ENCODE measurements around the gene TTC13. TPM values are rescaled to one million over a fixed set of nuclear protein-coding genes. Genes with fewer than 3 reads are reported as not detected.

The TTC13 gene
- total RNA-seq, 3 donors from 2014 or later, result 20.5 to 26.6 (median 22.0) TPM

DNA sequence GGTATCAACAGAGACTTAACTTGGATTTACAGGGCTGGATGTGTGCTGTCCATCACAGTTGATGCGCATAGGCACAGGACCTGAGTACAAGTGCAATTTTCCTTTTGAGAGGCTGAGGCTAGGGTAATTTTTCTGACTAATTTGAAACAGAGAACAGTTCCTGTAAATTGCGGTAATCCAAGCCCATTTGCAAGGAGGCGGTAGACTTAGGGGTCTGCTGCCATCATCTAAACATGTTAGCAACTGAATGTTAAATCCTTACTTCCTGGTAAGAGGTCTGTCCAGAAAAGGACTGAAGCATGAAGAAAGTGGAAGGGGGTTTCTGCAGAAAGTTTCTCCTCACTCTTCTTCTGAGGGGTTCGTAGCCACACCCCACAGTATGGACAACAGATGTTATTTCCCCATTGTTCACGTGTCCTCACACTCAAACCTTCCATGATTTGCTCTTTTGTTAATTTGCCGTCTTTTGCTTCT lies 86.6 kb downstream of the TTC13 start:
- DNase-seq (ENCODE audit: low spot score in 2 of 2), result no peak
- no peak overlapping the region for H3K4me3 ChIP-seq
- H3K9me3 ChIP-seq, result no peaks in the 10 kb centered on the region
- TF ChIP-seq POLR2AphosphoS5 (IDR thresholded peaks at IDR 0.05) (no peak), POLR2A (IDR thresholded peaks at IDR 0.05) (no peak)
- TF ChIP-seq, protein P1, sequence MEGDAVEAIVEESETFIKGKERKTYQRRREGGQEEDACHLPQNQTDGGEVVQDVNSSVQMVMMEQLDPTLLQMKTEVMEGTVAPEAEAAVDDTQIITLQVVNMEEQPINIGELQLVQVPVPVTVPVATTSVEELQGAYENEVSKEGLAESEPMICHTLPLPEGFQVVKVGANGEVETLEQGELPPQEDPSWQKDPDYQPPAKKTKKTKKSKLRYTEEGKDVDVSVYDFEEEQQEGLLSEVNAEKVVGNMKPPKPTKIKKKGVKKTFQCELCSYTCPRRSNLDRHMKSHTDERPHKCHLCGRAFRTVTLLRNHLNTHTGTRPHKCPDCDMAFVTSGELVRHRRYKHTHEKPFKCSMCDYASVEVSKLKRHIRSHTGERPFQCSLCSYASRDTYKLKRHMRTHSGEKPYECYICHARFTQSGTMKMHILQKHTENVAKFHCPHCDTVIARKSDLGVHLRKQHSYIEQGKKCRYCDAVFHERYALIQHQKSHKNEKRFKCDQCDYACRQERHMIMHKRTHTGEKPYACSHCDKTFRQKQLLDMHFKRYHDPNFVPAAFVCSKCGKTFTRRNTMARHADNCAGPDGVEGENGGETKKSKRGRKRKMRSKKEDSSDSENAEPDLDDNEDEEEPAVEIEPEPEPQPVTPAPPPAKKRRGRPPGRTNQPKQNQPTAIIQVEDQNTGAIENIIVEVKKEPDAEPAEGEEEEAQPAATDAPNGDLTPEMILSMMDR (IDR thresholded peaks at IDR 0.05), result no peak
- H3K36me3 ChIP-seq, result no peaks in the 10 kb centered on the region
- H3K27ac ChIP-seq, result no peak overlapping the region
- H3K4me1 ChIP-seq, result no peaks in the 10 kb centered on the region
- intact Hi-C loops (cut with DNase I; ENCODE audit: low total_unique reads), result no loop called here
- H3K27me3 ChIP-seq, result no peaks in the 10 kb centered on the region

DNA sequence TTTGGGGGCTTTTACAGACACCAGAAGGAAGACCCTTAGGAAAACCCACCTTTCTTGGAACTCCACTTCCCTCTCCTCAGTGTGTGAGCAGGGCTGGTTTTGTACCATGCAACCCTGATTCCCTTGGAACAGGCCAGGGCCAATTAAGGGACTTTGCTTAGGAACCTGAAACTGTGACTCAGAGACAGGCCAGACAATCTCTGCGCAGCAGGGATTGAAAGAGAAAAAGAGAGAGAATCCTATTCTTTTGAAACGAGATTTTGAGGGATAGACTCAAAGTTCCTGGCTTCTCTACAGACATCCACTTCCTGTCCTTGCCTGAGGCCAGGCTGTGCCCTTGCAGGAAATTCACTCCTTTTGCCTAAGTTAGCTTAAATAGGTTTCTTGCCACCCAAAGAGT lies 87.2 kb downstream of the TTC13 start:
- intact Hi-C loops (cut with DNase I; ENCODE audit: low total_unique reads), result no loop called here
- Histone ChIP-seq H3K27ac (no peak overlapping the region), H3K36me3 (no peaks in the 10 kb centered on the region), H3K9me3 (no peaks in the 10 kb centered on the region), H3K4me1 (no peaks in the 10 kb centered on the region), H3K27me3 (no peaks in the 10 kb centered on the region), H3K4me3 (no peak overlapping the region)
- DNase-seq (ENCODE audit: low spot score in 2 of 2), result no peak
- TF ChIP-seq, protein P1 (IDR thresholded peaks at IDR 0.05), result no peak
- no peak for TF ChIP-seq POLR2AphosphoS5 (IDR thresholded peaks at IDR 0.05)
- TF ChIP-seq POLR2A (IDR thresholded peaks at IDR 0.05), result no peak

DNA sequence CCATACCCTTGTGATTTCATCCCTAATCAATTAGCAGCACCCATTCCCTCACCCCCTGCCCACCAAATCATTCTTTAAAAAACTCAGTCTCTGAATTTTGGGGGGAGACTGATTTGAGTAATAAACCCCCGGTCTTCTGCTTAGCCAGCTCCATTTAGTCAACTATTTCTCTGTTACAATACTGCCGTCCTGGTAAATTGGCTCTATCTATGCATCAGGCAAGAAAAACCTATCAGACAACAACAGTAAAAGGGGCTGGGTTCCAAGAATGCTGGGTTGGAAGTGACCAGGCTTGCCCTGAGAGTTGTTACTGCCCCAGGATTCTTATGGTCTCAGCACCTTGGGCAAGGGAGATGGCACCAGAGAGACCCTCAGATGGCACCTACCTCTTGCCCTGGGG lies 94.0 kb downstream of the TTC13 start:
- no peak for DNase-seq (ENCODE audit: low spot score in 2 of 2)
- TF ChIP-seq POLR2A (IDR thresholded peaks at IDR 0.05), result no peak
- no peak for TF ChIP-seq POLR2AphosphoS5 (IDR thresholded peaks at IDR 0.05)
- TF ChIP-seq, protein P1 (IDR thresholded peaks at IDR 0.05), result no peak
- peaks cover 0 to 5% of the 10 kb centered on the region in 2 donors for H3K27me3 ChIP-seq
- peaks cover 0 to 8% of the 10 kb centered on the region in 2 donors for H3K9me3 ChIP-seq
- H3K4me3 ChIP-seq, result no peak overlapping the region
- H3K4me1 ChIP-seq, result no peaks in the 10 kb centered on the region
- no peaks in the 10 kb centered on the region for H3K36me3 ChIP-seq
- intact Hi-C loops (cut with DNase I; ENCODE audit: low total_unique reads), result no loop called here
- H3K27ac ChIP-seq, result no peak overlapping the region

DNA sequence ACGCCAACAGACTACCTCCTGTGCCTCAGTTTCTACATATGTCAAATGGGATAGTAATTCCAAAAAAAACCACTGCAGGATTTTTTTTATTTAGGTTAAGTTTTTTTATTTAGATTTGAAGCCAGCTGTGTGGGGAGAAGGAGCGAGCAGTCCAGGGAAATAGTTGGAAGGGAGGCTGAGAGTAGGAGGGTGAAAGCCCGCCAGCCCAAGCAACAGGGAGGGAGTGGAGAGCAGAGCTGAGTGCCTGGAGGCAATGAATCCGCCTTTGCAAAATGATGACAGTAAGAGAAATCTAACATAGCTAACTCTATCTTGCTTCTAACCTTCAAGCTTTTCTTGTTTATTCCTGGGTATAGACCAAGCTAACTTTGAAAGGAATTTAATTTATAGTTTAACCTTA lies 94.7 kb downstream of the TTC13 start:
- intact Hi-C loops (cut with DNase I; ENCODE audit: low total_unique reads), result no loop called here
- peaks cover 0 to 8% of the 10 kb centered on the region in 2 donors for H3K9me3 ChIP-seq
- H3K27me3 ChIP-seq, result peaks cover 0 to 5% of the 10 kb centered on the region in 2 donors
- no peak for DNase-seq (ENCODE audit: low spot score in 2 of 2)
- H3K27ac ChIP-seq, result no peak overlapping the region
- H3K4me1 ChIP-seq, result no peaks in the 10 kb centered on the region
- no peaks in the 10 kb centered on the region for H3K36me3 ChIP-seq
- H3K4me3 ChIP-seq, result no peak overlapping the region
- TF ChIP-seq POLR2AphosphoS5 (IDR thresholded peaks at IDR 0.05) (no peak), POLR2A (IDR thresholded peaks at IDR 0.05) (no peak)
- TF ChIP-seq, protein P1 (IDR thresholded peaks at IDR 0.05), result no peak

DNA sequence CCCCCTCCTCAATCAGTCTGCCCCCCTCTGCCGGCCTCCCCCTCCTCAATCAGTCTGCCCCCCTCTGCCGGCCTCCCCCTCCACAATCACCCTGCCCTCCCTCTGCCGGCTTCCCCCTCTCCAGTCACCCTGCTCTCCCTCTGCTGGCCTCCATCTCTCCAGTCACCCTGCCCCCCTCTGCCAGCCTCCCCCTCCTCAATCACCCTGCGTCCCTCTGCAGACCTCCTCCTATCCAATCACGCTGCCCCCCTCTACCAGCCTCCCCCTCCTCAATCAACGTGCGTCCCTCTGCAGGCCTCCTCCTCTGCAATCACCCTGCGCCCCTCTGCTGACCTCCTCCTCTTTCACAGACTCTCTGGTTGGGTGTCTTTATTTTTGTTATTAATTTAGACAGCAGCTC lies 98.9 kb downstream of the TTC13 start:
- TF ChIP-seq POLR2A (IDR thresholded peaks at IDR 0.05) (no peak), POLR2AphosphoS5 (IDR thresholded peaks at IDR 0.05) (no peak)
- TF ChIP-seq, protein P1 (IDR thresholded peaks at IDR 0.05), result no peak
- H3K4me1 ChIP-seq, result no peaks in the 10 kb centered on the region
- no peak for DNase-seq (ENCODE audit: low spot score in 2 of 2)
- H3K27ac ChIP-seq, result no peak overlapping the region
- peaks cover 0 to 5% of the 10 kb centered on the region in 2 donors for H3K27me3 ChIP-seq
- H3K9me3 ChIP-seq, result peaks cover 0 to 4% of the 10 kb centered on the region in 2 donors
- intact Hi-C loops (cut with DNase I; ENCODE audit: low total_unique reads), result no loop called here
- no peaks in the 10 kb centered on the region for H3K36me3 ChIP-seq
- no peak overlapping the region for H3K4me3 ChIP-seq

All from breast epithelium (tissue), 4 donors.